Breast epithelium (tissue), 4 donors: ENCODE measurements around the gene SLC6A19. TPM values are rescaled to one million over a fixed set of nuclear protein-coding genes. Genes with fewer than 3 reads are reported as not detected.

Experiments used
- DNase-seq, 2 donors: peaks; one replicate each; pipeline ENCODE4 v3.0.0-alpha.2; 2019; ENCODE audit warnings: low spot score in 2 of 2
- H3K27ac ChIP-seq, 2 donors: fragments of 200-600 bp; sonication (generic) in 1 of 2; one replicate each; pipeline ENCODE4 v1.5.1; 2016 to 2019; ENCODE audit warnings: mild to moderate bottlenecking in 1 of 2
- H3K27me3 ChIP-seq, 2 donors: fragments of 200-600 bp; sonication (generic) in 1 of 2; one replicate each; pipeline versions ENCODE4 v1.5.1 to v1.6.0; 2017 to 2019; ENCODE audit warnings: control low read depth in 1 of 2, mild to moderate bottlenecking in 1 of 2
- H3K36me3 ChIP-seq: fragments of 200-600 bp; one replicate; pipeline ENCODE4 v1.5.1; 2019
- H3K4me1 ChIP-seq, 2 donors: fragments of 200-600 bp; sonication (generic); one replicate each; pipeline ENCODE4 v1.5.1; 2016 to 2019; ENCODE audit warnings: control low read depth in 1 of 2
- H3K4me3 ChIP-seq, 3 donors: fragments of 200-600 bp; sonication (generic); 1 replicate in 2 of 3; 2 replicates in 1 of 3; pipeline ENCODE4 v1.5.1; 2016 to 2019; ENCODE audit warnings: mild to moderate bottlenecking in 3 of 3, moderate library complexity in 2 of 3
- H3K9me3 ChIP-seq, 2 donors: fragments of 200-600 bp; sonication (generic) in 1 of 2; one replicate each; pipeline ENCODE4 v1.5.1; 2016 to 2019; ENCODE audit warnings: control low read depth in 1 of 2
- CTCF ChIP-seq, 3 donors: fragments of 450-650 bp; IDR thresholded peaks; one replicate each; pipeline ENCODE4 v1.5.1; 2016 to 2017; ENCODE audit warnings: antibody characterized with exemption in 3 of 3, mild to moderate bottlenecking in 3 of 3, moderate library complexity in 3 of 3
- POLR2A ChIP-seq: fragments of 450-650 bp; IDR thresholded peaks from one replicate; pipeline ENCODE4 v1.6.1; 2016; ENCODE audit warnings: antibody characterized with exemption, mild to moderate bottlenecking, moderate library complexity
- POLR2AphosphoS5 ChIP-seq, 3 donors: sonication (generic); formaldehyde crosslinking; IDR thresholded peaks; one replicate each; pipeline ENCODE4 v1.6.1; 2017; ENCODE audit warnings: antibody characterized with exemption in 3 of 3
- intact Hi-C: fragments of 100-400 bp; cut with DNase I; formaldehyde crosslinking; loops from one replicate; pipeline ENCODE4 v1.15.1; 2023; ENCODE audit warnings: low total_unique reads
- total RNA-seq, 3 donors: library from RNA; depleted of rRNA; stranded (reverse); fragments of >200 nt; gene quantifications; one replicate each; pipeline ENCODE4 v1.1.0, GENCODE V29; 2016

The SLC6A19 gene
- total RNA-seq, 3 donors from 2014 or later: not detected

GRCh38 chr5:1203311-1203967, 2.0 kb downstream of the SLC6A19 start:
- no peak overlapping the region for H3K4me3 ChIP-seq
- TF ChIP-seq POLR2AphosphoS5 (IDR thresholded peaks at IDR 0.05): no peak
- no peak for TF ChIP-seq CTCF (IDR thresholded peaks at IDR 0.05)
- TF ChIP-seq POLR2A: no peak
- no peaks in the 10 kb centered on the region for H3K36me3 ChIP-seq
- intact Hi-C loops: no loop called here
- no peaks in the 10 kb centered on the region for H3K9me3 ChIP-seq
- H3K4me1 ChIP-seq: no peaks in the 10 kb centered on the region
- H3K27ac ChIP-seq: no peak overlapping the region
- peaks cover 0 to 67% of the 10 kb centered on the region in 2 donors for H3K27me3 ChIP-seq
- no peak for DNase-seq

GRCh38 chr5:1203968-1204692, 2.7 kb downstream of the SLC6A19 start:
- no peaks in the 10 kb centered on the region for H3K4me1 ChIP-seq
- DNase-seq: no peak
- H3K27me3 ChIP-seq: peaks cover 0 to 60% of the 10 kb centered on the region in 2 donors
- H3K27ac ChIP-seq: no peak overlapping the region
- intact Hi-C loops: no loop called here
- no peaks in the 10 kb centered on the region for H3K36me3 ChIP-seq
- TF ChIP-seq CTCF (IDR thresholded peaks at IDR 0.05): no peak
- no peak for TF ChIP-seq POLR2AphosphoS5 (IDR thresholded peaks at IDR 0.05)
- TF ChIP-seq POLR2A: no peak
- no peak overlapping the region for H3K4me3 ChIP-seq
- H3K9me3 ChIP-seq: no peaks in the 10 kb centered on the region

- no peak for DNase-seq
- Histone ChIP-seq H3K9me3 (no peaks in the 10 kb centered on the region), H3K36me3 (no peaks in the 10 kb centered on the region), H3K27ac (no peak overlapping the region), H3K4me3 (no peak overlapping the region), H3K4me1 (no peaks in the 10 kb centered on the region), H3K27me3 (peaks cover 0 to 58% of the 10 kb centered on the region in 2 donors)
- TF ChIP-seq POLR2AphosphoS5 (IDR thresholded peaks at IDR 0.05): no peak
- no peak for TF ChIP-seq POLR2A
- TF ChIP-seq CTCF (IDR thresholded peaks at IDR 0.05): no peak
- intact Hi-C loops: no loop called here
Observed at GRCh38 chr5:1204693-1205242, 3.4 kb downstream of the SLC6A19 start.

- Histone ChIP-seq H3K4me1 (no peaks in the 10 kb centered on the region), H3K36me3 (no peaks in the 10 kb centered on the region), H3K9me3 (no peaks in the 10 kb centered on the region), H3K27ac (no peak overlapping the region), H3K27me3 (peaks cover 0 to 50% of the 10 kb centered on the region in 2 donors), H3K4me3 (no peak overlapping the region)
- no peak for DNase-seq
- intact Hi-C loops: no loop called here
- TF ChIP-seq CTCF (IDR thresholded peaks at IDR 0.05): no peak
- no peak for TF ChIP-seq POLR2AphosphoS5 (IDR thresholded peaks at IDR 0.05)
- no peak for TF ChIP-seq POLR2A
Observed at GRCh38 chr5:1205255-1206180, 4.1 kb downstream of the SLC6A19 start.
